GM12864 (cell line): Measurements from ENCODE around the gene HEBP1.

ENCODE experiments used
- DNase-seq: peaks from one replicate; pipeline ENCODE4 v3.0.0-alpha.2; 2011; ENCODE audit warnings: low read depth
- H3K4me3 ChIP-seq: 2 replicates; pipeline ENCODE4 v1.5.1; 2011; ENCODE audit warnings: mild to moderate bottlenecking, low read depth, low read length, control low read depth
- CTCF ChIP-seq: IDR thresholded peaks from 2 replicates; pipeline ENCODE4 v1.5.1; 2011; ENCODE audit warnings: low read depth, mild to moderate bottlenecking, moderate library complexity, low read length, control low read depth, inconsistent platforms; ENCODE audit errors: missing control alignments

The HEBP1 gene

GRCh38 chr12:13024531-13024916 lies 24.5 kb upstream of the HEBP1 start:
- no peak for DNase-seq
- TF ChIP-seq CTCF, result no peak
- no peak overlapping the region for H3K4me3 ChIP-seq

GRCh38 chr12:13023811-13024530 lies 23.9 kb upstream of the HEBP1 start:
- no peak for DNase-seq
- H3K4me3 ChIP-seq, result no peak overlapping the region
- TF ChIP-seq CTCF, result no peak

GRCh38 chr12:13022851-13023271 lies 22.8 kb upstream of the HEBP1 start:
- TF ChIP-seq CTCF, result no peak
- DNase-seq, result no peak
- no peak overlapping the region for H3K4me3 ChIP-seq

DNA sequence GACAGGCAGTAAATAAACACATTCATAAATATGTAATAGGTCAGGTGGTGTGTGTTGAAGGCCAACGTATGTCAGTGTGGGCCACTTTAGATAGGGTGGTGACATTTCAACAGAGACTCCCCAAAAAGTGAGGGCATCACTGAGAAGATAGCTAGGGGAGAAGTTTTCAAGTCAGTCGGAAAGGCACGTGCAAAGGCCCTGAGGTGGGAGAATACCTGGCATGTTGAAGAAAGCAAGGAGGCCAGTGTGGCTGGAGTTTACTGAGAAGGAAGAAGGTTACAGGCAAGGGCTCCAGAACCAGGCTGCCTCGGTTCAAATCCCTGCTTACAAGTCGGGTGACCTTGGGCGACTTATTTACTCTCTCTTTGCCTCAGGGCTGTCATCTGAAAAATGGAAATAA lies 11.0 kb upstream of the HEBP1 start:
- no peak for DNase-seq
- TF ChIP-seq CTCF, result no peak

GRCh38 chr12:13008741-13009380 lies 8.8 kb upstream of the HEBP1 start:
- no peak for DNase-seq
- no peak for TF ChIP-seq CTCF
- no peak overlapping the region for H3K4me3 ChIP-seq

More for the DNA sequence above, 11.0 kb upstream of the HEBP1 start:
- H3K4me3 ChIP-seq, result no peak overlapping the region

DNA sequence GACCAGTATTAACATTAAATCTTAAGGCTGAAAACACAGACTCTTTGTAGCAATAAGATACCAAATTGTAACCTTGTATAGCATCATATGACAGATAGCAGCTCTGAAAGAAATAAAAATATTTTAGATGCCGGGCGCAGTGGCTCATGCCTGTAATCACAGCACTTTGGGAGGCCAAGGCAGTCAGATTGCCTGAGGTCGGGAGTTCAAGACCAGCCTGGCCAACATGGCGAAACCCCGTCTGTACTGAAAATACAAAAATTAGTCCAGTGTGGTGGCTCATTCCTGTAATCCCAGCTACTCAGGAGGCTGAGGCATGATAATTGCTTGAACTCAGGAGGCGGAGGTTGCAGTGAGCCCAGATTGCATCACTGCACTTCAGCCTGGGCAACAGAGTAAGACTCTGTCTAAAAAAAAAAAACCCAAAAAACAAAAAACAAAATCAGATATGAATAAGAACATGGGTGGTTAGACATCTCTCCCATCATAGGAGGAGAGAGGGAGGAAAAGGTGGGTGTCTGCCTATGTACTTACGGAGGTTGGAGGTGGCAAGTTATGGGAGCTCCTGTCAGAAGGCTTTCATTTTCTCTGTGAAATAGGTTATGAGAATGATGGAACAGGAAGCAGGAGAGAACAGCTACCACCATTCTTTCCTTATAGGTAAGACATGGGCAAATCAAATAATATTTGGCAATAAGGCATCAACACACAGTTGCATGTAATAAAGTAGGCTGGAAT lies 7.6 kb upstream of the HEBP1 start:
- TF ChIP-seq CTCF, result no peak
- no peak overlapping the region for H3K4me3 ChIP-seq
- DNase-seq, result no peak

GRCh38 chr12:13005649-13006048 lies 5.6 kb upstream of the HEBP1 start:
- no peak overlapping the region for H3K4me3 ChIP-seq
- no peak for TF ChIP-seq CTCF
- DNase-seq, result no peak
